ENCODE results near the gene BAHD1.

- no peak for TF ChIP-seq CTCF (IDR thresholded peaks at IDR 0.05)
- no peak for TF ChIP-seq POLR2A (IDR thresholded peaks at IDR 0.05)
These were observed 43.2 kb downstream of the BAHD1 start for GRCh38 chr15:40483919-40484318.
